ENCODE data around the gene FDXR.

FDXR gene

GRCh38 chr17:74898376-74898946 is 25.7 kb upstream of the FDXR start:
- no peak for DNase-seq

- DNase-seq, result no peak
Measured at GRCh38 chr17:74893936-74894671, 21.3 kb upstream of the FDXR start.

- peak; percentile 19 for DNase-seq
Measured at GRCh38 chr17:74892974-74893911, 20.4 kb upstream of the FDXR start, which contains the start of gene FADS6. FADS6 (minus strand) TSS chr17:74893633; CDS start chr17:74893595, 38 bp downstream.

GRCh38 chr17:74892013-74892841 is 19.4 kb upstream of the FDXR start:
- DNase-seq, result no peak

- no peak for DNase-seq
Measured at GRCh38 chr17:74890554-74890953, 17.8 kb upstream of the FDXR start.

GRCh38 chr17:74888469-74888868 is 15.7 kb upstream of the FDXR start:
- DNase-seq, result no peak

- no peak for DNase-seq
Measured at GRCh38 chr17:74883241-74883745, 10.5 kb upstream of the FDXR start.

- no peak for DNase-seq
Measured at GRCh38 chr17:74882517-74883240, 9.9 kb upstream of the FDXR start.

- DNase-seq, result no peak
Measured at GRCh38 chr17:74881073-74881472, 8.3 kb upstream of the FDXR start.

GRCh38 chr17:74879308-74879707 is 6.5 kb upstream of the FDXR start:
- DNase-seq, result no peak

GRCh38 chr17:74878658-74879057 is 5.9 kb upstream of the FDXR start:
- no peak for DNase-seq

GRCh38 chr17:74877592-74878548 is 5.1 kb upstream of the FDXR start:
- DNase-seq, result no peak

- no peak for DNase-seq
Measured at GRCh38 chr17:74875977-74876593, 3.3 kb upstream of the FDXR start.

GRCh38 chr17:74875155-74875976 is 2.6 kb upstream of the FDXR start:
- DNase-seq, result no peak

GRCh38 chr17:74874615-74875037 is 1.8 kb upstream of the FDXR start:
- no peak for DNase-seq

- DNase-seq, result no peak
Measured at GRCh38 chr17:74873874-74874614, 1.2 kb upstream of the FDXR start.

- DNase-seq, result peak; percentile 98
Measured at GRCh38 chr17:74873037-74873873, 461 bp upstream of the FDXR start.

Data from activated naive CD4-positive, alpha-beta T cell treated with anti-CD3 and anti-CD28 coated beads, Interleukin-2, amount 50 U/mL, for 16 hours (primary cell).